GM12892 (cell line): ENCODE measurements around the gene VEPH1.

Experiments used
- POLR2A ChIP-seq: IDR thresholded peaks from 2 replicates; pipeline ENCODE4 v1.6.1; 2011; ENCODE audit warnings: low read depth, low read length, control low read depth
- POLR2AphosphoS5 ChIP-seq: IDR thresholded peaks from 2 replicates; pipeline ENCODE4 v1.6.1; 2011; ENCODE audit warnings: low read depth, low read length, control low read depth
- TAF1 ChIP-seq: IDR thresholded peaks from 2 replicates; pipeline ENCODE4 v1.6.1; 2011; ENCODE audit warnings: low read depth, mild to moderate bottlenecking, control low read depth, low read length, borderline replicate concordance

DNA sequence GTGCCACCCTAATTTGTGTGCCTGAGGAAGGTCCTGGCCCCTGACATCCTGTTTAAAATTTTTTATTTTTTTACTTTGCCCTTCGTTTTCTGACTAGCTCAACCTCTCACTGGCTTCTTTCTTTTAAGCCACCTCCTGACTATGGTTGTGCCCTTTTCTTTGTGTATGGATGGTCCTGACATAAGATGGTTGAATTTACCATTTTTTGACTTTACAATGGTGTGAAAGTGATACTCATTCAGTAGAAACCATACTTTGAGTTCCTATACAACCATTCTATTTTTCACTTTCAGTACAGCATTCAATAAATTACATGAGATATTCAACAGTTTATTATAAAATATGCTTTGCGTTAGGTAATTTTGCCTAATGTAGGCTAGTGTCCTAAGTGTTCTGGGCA, 140.9 kb downstream of the VEPH1 start:
- TF ChIP-seq POLR2AphosphoS5 = no peak
- no peak for TF ChIP-seq POLR2A
- TF ChIP-seq TAF1 = no peak
